Measurements from ENCODE around the gene TMC1.

DNA sequence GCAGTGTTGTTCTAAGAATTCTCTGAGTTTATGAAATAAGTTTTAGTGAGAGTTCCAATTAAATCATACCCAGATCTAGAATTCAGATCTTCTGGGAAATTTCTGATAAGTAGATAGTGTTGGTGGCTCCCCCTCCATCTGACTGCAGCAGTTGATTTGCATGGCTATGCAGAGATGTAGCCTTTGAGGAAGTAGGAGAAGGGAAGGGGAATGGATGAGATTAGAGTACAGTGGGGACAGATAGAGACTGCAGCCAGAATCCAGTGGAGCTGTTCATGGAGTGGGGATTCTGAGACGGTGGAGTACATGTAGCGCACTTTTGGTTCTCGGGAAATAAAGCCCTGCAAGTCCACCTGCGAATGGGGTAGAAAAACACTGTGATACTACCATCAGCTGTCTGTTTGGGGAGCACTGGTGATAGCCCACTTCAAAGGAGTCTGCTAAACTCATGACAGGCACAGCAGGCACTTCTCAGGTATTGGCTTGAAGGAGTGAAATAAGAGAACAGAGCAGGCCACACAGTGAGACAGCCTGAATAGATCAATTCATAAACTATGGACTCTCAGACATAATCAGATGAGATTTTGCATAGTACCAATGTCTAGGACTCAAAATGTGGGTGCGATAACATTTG is 334.6 kb downstream of the TMC1 start:
- no peak for TF ChIP-seq POLR2A (IDR thresholded peaks at IDR 0.05)
- TF ChIP-seq, protein P1, sequence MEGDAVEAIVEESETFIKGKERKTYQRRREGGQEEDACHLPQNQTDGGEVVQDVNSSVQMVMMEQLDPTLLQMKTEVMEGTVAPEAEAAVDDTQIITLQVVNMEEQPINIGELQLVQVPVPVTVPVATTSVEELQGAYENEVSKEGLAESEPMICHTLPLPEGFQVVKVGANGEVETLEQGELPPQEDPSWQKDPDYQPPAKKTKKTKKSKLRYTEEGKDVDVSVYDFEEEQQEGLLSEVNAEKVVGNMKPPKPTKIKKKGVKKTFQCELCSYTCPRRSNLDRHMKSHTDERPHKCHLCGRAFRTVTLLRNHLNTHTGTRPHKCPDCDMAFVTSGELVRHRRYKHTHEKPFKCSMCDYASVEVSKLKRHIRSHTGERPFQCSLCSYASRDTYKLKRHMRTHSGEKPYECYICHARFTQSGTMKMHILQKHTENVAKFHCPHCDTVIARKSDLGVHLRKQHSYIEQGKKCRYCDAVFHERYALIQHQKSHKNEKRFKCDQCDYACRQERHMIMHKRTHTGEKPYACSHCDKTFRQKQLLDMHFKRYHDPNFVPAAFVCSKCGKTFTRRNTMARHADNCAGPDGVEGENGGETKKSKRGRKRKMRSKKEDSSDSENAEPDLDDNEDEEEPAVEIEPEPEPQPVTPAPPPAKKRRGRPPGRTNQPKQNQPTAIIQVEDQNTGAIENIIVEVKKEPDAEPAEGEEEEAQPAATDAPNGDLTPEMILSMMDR (IDR thresholded peaks at IDR 0.05) = no peak
